B cell (primary cell): ENCODE results near the gene GRP.

Experiments
- CTCF ChIP-seq: fragments of 200-600 bp; IDR thresholded peaks from one replicate; pipeline ENCODE4 v1.8.0; 2022; ENCODE audit warnings: antibody characterized with exemption, mild to moderate bottlenecking
- EZH2 ChIP-seq: IDR thresholded peaks from 2 replicates; pipeline ENCODE4 v1.6.1; 2012; ENCODE audit warnings: borderline replicate concordance, low read depth, mild to moderate bottlenecking, moderate library complexity, low read length; ENCODE audit not compliant: insufficient read depth, poor library complexity, severe bottlenecking

GRCh38 chr18:59272891-59273758, 53.2 kb downstream of the GRP start, which contains the start of gene RAX:
- TF ChIP-seq CTCF (no peak), EZH2 (no peak)
